HG02938 (cell line): ENCODE data around the gene CCNG2.

Experiments
- ATAC-seq: cut with Tn5 transposase; IDR thresholded peaks from one replicate; pipeline ENCODE4 v1.9.1; 2021; ENCODE audit warnings: mild to moderate bottlenecking, moderate library complexity; ENCODE audit not compliant: unreplicated experiment

CCNG2 gene

DNA sequence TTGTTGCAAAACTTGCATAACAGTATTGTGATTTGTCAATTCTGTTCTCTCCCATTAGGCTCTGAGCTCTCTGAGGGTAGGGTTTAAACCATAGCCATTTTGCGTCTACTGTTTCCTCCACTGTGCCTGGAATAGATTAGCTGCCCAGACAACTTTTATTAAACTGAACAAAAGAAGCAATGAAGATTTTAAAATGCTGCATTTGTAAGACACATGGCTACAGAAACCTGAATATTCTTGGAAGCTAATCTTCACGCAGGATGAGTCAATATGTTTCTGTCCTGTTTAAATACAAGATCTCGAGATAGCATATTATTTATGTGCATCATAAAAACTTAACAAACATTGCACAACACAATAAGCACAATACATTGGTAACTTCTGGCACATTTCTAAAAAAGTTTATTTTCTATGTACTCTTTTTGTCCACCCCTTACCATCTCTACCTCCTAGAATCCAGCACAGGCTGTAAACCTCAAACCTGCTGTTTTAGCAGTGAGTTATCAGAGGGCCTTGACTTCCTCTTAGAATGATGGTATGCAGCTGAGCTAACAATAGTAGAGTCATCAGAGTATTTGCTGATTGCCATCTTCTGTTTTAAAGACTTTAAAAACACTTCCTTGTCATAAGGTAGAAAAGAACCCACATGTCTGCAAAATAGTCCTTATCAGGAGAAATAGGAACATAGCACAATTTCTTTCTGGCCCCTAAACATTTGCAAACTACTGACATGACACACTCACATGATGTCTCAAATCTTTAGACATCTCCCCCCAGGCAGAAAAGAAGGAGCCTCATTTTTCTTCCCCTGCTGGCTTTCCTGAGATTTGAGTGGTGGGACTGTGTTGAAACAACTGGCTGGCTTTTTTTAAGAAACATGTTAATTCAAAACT, 10.6 kb upstream of the CCNG2 start:
- no peak for ATAC-seq

DNA sequence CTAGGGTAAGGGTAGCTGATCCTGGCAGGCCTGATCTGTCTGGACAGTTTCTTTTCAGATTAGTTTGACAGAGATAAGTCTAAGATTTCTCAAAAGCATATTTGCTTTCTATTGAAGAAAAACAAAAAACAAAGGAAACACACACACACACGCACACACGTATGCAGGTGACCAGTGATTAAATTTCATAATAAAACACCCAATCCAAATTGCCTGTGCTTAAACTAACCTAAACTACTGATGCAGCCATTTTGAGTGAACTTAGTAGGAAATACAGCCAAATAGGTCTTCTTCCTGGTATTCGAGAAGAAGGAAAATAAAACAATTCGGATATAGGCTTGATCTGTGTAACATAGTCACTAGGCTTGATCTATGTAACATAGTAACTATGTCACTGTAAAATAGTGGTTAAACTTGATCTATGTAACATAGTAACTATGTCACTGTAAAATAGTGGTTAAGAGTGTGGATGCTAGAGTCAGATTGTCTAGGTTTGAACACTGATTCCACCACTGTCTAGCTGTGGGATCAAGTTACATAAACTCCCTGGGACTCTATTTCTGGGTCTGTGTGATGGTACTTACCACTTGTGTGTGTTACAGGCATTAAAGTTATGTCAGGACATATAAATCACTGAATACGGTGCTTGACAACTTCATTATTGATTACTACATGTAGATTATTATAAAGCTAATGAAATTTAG, 9.8 kb upstream of the CCNG2 start:
- ATAC-seq = no peak

GRCh38 chr4:77148078-77148477, 8.9 kb upstream of the CCNG2 start:
- ATAC-seq = no peak

DNA sequence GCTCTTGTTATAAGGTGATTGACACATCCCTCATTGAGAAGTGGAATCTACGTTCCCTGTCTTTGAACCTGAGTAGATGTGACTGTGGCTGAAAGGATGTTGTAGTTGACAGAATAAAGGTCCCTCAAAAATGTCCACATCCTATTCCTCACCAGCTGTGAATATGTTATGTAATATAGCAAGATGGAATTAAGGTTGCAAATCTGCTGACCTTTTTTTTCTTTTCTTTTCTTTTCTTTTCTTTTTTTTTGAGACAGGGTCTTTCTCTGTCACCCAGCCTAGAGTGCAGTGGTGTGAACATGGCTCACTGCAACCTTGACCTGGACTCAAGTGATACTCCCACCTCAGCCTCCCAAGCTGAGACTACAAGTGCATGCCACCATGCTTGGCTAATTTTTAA, 7.2 kb upstream of the CCNG2 start:
- no peak for ATAC-seq

DNA sequence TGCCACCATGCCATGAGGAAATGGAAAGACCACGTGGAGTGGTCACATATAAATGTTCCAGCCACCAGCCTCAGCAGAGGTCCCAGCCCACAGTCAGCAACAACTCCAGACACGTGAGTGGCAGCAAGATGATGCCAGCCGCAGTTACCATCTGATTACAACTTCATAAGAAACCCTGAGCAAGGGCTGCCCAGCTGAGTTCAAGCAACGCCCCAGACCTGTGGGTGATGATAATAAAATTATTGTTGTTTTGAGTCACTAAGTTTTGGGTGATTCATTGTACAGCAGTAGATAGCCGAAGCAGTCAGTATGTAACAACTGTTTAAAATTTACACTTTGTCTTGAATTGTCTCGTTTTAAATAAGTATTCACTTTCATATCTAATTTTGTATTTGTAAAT, 5.8 kb upstream of the CCNG2 start:
- no peak for ATAC-seq

GRCh38 chr4:77152421-77152820, 4.6 kb upstream of the CCNG2 start:
- ATAC-seq = no peak

- ATAC-seq = no peak
These were observed 4.0 kb upstream of the CCNG2 start for GRCh38 chr4:77153006-77153405.

DNA sequence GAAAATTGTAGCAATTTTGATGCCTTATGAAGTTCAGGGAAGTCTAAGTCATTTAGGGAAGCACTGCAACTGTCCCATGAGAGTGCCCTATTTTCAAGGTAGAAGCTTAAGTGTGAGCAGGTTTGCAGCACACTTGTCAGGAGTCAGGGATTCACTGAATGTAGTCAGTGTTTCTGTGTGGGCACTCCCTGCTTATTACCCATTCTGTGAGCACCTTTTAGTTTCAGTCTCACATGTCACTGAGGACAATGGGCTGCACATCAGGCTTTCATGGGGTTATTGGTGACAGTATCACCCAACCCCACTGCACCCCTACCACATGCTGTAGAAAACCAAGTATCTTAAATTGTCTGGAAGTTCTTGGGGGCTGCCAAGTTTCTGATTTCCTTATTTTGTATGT, 2.9 kb upstream of the CCNG2 start:
- ATAC-seq = no peak

DNA sequence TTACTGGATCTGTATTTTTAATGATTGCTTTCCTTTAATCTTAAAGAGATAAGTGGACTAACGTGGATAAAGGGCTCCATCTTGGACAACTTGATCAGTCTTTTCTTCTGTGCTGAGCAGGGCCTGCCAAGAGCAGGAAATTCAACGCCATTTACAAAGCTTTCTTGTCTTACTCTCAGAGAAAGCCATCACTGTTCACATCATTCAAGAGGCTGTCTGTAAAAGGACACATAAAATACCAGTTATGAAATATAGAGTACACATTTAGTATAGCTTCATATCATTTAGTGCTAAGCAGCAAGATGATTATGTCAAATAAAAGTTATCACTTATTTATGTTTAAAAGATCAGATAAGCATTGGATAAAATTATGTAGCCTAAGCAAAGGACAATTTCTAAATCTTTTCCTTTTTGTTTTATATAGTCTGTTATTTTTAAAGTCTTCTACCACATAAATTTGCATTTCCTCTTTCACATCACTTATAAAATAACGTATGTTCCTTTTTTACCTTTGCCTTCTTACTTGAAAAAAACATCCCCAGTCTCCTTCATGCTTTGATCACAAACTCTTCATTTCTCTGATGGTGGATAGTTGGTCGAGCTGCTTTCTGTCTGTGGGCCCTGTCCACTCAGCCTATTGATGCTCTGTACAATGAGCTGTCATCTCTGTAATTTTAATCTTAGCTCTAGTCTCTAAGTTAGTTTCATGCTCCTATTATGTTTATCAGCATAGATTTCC, 2.1 kb upstream of the CCNG2 start:
- no peak for ATAC-seq

DNA sequence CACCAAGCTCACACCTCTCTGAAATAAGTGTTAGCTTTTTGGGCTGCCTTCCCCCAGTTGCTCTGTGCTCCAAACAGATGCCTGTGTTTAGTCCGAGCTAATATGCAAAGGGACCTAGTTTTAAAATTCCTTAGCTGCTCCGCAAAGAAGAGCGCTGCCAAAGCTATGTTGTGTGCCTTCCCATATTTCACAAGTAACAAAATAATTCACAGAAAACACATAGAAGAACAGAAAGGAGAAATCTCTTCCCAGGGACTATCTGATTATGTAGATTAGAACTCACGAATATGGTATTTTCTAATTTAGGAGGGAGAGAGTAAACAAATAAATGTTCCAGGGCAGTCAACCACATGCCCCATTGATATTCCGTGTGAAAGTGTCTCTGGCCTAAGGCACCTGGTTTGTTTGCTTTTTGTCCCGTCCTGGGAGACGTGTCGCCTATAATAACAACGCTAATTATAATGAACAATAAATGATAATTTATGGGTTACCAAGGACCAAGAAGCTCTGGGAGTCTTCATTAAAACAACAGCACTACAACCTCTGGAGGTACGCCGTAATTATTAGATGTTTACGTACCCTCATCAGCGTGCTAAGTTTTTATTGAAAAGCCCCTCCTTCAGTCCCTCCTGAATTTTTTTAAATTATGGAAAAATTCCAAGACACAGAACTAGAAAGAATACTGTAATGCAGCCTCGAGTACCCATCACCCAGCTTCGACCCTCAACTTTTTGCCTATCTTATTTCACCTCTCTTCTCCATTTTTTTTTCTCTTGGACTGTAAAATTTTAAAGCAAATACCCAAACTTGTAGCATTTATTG, 1.2 kb upstream of the CCNG2 start:
- no peak for ATAC-seq

DNA sequence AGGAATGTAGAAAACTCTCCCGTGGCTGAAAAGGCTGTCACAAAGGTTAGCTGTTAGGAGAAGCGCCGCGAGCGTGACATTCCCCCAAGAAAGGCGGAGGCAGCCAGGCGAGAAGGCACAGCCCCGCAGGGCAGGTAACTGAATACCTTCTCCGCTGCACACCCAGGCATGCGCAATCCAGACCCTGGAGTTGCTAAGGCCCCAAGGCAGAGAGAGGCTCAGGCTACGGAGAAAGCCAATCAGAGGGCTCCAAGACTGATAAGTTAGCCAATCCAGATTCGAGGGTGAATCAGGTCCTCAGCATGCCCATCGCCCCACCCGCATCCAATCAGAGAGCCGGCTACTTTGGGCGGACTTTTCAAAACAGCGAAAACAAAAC, 485 bp upstream of the CCNG2 start:
- peak; percentile 90 for ATAC-seq

DNA sequence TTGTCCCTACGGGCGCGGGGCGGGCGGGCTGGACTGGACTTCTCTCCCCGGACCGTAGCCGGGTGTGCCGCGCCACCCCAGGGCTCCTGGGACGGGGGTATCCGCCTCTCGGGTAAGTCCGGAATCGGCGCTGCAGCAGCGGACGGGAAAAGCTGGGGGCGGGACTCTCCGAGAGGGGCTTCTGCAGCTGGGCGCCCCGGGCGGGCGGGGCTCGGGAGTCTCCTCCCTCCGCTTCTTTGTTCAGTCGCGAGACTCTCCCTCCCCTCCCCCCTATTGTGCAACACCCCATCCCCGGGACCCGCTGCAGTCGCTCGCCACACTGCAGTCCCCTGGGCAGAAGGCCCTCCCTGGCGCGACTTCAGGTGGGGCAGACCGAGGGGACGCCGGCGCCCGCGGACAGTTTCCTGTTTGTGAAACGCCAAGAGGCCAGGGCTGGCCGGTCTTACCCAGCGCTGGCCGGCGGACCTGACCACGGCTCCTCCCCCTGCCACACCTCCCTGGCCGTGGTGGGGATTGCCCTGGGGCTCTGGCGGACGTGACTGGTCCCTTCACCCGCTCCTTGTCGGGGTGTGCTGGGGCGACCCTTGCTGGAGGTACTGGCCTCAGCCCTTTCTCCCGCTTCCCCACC, 966 bp downstream of the CCNG2 start:
- peak; percentile 42 for ATAC-seq

- no peak for ATAC-seq
These were observed 1.5 kb downstream of the CCNG2 start for GRCh38 chr4:77158487-77158861.

DNA sequence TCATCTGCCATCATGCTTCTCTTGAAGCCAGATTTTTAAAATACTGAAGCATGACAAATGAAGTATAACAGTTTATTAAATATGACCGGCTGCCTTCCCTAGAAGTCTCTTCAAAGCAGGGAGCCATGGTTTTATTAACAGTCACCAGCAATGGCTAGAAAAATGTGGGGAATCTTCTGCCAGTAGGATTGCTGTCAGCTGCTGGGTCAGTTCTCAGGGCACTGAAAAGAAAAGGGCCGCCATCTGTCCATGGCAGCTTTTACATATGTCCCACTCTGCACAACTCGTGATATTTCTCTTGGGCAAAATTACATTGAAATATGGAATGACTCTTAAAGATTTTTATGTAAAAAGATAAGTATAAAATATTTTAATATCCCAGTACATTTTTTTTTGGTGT, 2.8 kb downstream of the CCNG2 start:
- ATAC-seq = no peak

DNA sequence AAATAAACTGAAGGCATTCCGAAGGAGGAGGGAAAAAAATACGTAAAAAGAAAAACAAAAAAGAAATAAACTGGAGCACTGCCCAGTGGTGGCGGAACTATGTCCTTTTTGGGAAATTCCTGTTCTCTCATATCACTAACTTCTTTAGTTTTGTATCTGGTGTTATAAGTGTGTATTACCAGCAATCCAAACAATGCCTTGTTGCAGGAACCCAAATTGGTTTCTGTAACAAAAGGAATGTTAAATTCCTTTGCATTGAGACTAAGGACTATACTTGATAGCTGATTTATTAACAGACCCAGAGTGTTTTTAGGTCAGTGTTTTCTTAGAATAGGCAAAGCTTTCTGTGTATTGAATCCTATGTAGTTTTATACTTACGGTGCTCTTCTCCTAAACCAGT, 6.6 kb downstream of the CCNG2 start:
- ATAC-seq = no peak

- no peak for ATAC-seq
These were observed 10.2 kb downstream of the CCNG2 start for GRCh38 chr4:77167173-77167572.

GRCh38 chr4:77167866-77168265, 10.9 kb downstream of the CCNG2 start:
- no peak for ATAC-seq

- no peak for ATAC-seq
These were observed 12.5 kb downstream of the CCNG2 start for GRCh38 chr4:77169481-77169880.

- ATAC-seq = no peak
These were observed 13.9 kb downstream of the CCNG2 start for GRCh38 chr4:77170926-77171325.

DNA sequence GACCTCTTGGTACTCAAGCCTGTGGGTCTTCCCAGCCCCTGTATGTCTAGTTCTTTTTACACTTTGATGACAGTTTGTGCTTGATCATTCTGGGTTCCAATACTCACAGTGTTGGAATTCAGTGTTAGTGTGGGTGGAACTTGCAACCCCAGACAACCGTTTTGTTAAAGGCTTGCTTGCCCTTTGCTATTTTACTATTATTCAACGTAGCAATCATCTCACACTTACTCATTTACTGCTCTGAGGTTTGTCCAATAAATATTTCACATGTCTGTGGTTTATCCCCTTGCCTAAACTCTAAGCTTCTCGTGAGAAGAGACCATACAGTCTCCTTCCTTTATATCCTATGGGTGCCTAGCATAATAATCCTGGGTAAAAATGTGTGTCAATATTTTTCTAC, 15.3 kb downstream of the CCNG2 start:
- no peak for ATAC-seq
